ENCODE data around the gene PAX9.
A peak's percentile ranks its signal among the peaks of the same experiment; 100 is the strongest.

DNA sequence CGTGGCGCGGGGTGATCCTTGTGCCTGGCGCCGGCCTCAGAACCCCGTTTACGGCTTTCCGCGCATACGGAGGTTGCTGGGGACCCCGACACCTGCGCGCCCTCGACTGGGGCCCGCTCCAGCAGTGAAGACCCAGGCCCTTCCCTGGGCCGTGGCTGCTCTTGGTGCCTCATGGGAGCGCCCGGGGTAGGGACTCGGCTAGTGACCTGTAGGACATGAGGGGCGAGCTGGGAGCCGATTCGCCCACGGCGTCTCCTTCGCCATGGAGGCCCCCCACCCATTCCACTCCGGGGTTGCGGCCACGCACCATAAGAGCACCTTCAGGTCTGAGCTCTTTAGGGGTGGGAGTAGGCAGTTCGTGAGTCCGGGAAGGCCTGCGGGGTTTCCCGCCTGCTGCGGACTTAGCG is 14.2 kb upstream of the PAX9 start:
- no peak for TF ChIP-seq CTCF (IDR thresholded peaks at IDR 0.05; ENCODE audit: poor library complexity)
- peak; percentile 38 for TF ChIP-seq EZH2phosphoT487 (IDR thresholded peaks at IDR 0.05; ENCODE audit: low read depth, severe bottlenecking, unreplicated experiment)
